Measurements from ENCODE around the gene SLC44A4. TPM values are rescaled to one million over a fixed set of nuclear protein-coding genes. Genes with fewer than 3 reads are reported as not detected.

SLC44A4 gene
- polyA plus RNA-seq, 1 of the 3 experiments (the other 2 are of a cell fraction), result 0.26 TPM

DNA sequence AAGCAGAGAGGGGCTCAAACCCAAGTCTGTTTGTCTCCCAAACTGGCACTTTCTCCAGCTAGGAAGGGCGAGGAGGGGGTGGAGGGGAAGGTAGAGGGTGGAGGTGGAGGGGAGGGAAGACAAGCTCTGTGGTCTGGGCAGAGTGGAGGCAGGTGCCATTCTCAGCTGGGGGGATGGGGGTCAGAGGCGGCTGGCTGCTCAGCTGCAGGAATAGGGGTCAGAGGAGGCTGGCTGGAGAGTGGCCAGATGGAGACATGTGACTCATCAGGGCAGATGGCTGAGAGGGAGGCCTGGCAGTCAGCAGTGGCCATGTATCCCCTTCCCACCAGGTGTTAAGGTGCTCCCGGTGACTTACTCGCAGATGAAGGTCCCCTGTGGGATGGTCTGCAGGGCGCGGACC, 3.5 kb upstream of the SLC44A4 start:
- Histone ChIP-seq H3K27me3 (ENCODE audit: insufficient read depth) (no peaks in the 10 kb centered on the region), H3F3A (replicated peaks; ENCODE audit: insufficient read depth) (peaks cover 5% of the 10 kb centered on the region), H3K27ac (ENCODE audit: low read depth in 2 of 2, low read length in 1 of 2) (no peak overlapping the region), H3K9me3 (no peaks in the 10 kb centered on the region), H3K9ac (no peak overlapping the region), H4K20me1 (ENCODE audit: insufficient read depth) (no peaks in the 10 kb centered on the region), H3K36me3 (replicated peaks in 1 of 2; ENCODE audit: control insufficient read depth in 1 of 2, insufficient read depth in 2 of 2, low read length in 1 of 2) (peaks cover 14 to 61% of the 10 kb centered on the region in 2 experiments), H2AFZ (ENCODE audit: low read depth) (no peak overlapping the region), H3K4me2 (no peak overlapping the region), H3K4me3 (ENCODE audit: low read depth in 2 of 2, low read length in 1 of 2) (no peak overlapping the region), H3K9me2 (no peaks in the 10 kb centered on the region), H3K79me2 (ENCODE audit: insufficient read depth) (no peaks in the 10 kb centered on the region), H3K4me1 (ENCODE audit: control insufficient read depth in 1 of 2, insufficient read depth in 2 of 2, low read depth in 1 of 2, low read length in 1 of 2) (no peaks in the 10 kb centered on the region)
- TF ChIP-seq YY1 (IDR thresholded peaks at IDR 0.05; ENCODE audit: low read depth), result no peak
- no peak for TF ChIP-seq TEAD4 (IDR thresholded peaks at IDR 0.05; ENCODE audit: borderline replicate concordance, insufficient read depth)
- TF ChIP-seq NFIC (IDR thresholded peaks at IDR 0.05; ENCODE audit: borderline replicate concordance), result peak; percentile 21; the same call in 1 of the 2 replicates
- TF ChIP-seq POLR2AphosphoS5 (IDR thresholded peaks at IDR 0.05; ENCODE audit: low read depth, low read length), result no peak
- TF ChIP-seq RCOR1 (IDR thresholded peaks at IDR 0.05; ENCODE audit: low read length), result no peak
- peak; percentile 55; the same call in 1 of the 2 replicates for TF ChIP-seq USF1 (IDR thresholded peaks at IDR 0.05; ENCODE audit: borderline replicate concordance, low read depth)
- TF ChIP-seq JUND (IDR thresholded peaks at IDR 0.05), result no peak
- TF ChIP-seq MXI1 (IDR thresholded peaks at IDR 0.05; ENCODE audit: low read depth, low read length), result no peak
- TF ChIP-seq, protein P1, sequence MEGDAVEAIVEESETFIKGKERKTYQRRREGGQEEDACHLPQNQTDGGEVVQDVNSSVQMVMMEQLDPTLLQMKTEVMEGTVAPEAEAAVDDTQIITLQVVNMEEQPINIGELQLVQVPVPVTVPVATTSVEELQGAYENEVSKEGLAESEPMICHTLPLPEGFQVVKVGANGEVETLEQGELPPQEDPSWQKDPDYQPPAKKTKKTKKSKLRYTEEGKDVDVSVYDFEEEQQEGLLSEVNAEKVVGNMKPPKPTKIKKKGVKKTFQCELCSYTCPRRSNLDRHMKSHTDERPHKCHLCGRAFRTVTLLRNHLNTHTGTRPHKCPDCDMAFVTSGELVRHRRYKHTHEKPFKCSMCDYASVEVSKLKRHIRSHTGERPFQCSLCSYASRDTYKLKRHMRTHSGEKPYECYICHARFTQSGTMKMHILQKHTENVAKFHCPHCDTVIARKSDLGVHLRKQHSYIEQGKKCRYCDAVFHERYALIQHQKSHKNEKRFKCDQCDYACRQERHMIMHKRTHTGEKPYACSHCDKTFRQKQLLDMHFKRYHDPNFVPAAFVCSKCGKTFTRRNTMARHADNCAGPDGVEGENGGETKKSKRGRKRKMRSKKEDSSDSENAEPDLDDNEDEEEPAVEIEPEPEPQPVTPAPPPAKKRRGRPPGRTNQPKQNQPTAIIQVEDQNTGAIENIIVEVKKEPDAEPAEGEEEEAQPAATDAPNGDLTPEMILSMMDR (IDR thresholded peaks at IDR 0.05), result no peak
- no peak for TF ChIP-seq FOXM1 (IDR thresholded peaks at IDR 0.05; ENCODE audit: low read depth)
- no peak for TF ChIP-seq USF2 (IDR thresholded peaks at IDR 0.05; ENCODE audit: borderline replicate concordance, low read depth, low read length)
- peak; percentile 55 for TF ChIP-seq TCF12 (IDR thresholded peaks at IDR 0.05)
- TF ChIP-seq GATA2 (CRISPR knock-in tag; IDR thresholded peaks at IDR 0.05), result no peak
- TF ChIP-seq EP300 (IDR thresholded peaks at IDR 0.05; ENCODE audit: borderline replicate concordance in 1 of 2, low read depth in 1 of 2, low read length in 1 of 2), result no peak
- no peak for TF ChIP-seq RXRA (IDR thresholded peaks at IDR 0.05; ENCODE audit: borderline replicate concordance, low read depth)
- no peak for TF ChIP-seq NRF1 (IDR thresholded peaks at IDR 0.05; ENCODE audit: low read depth, low read length)
- TF ChIP-seq RFX5 (IDR thresholded peaks at IDR 0.05; ENCODE audit: low read length), result no peak
- TF ChIP-seq FOSL2 (IDR thresholded peaks at IDR 0.05; ENCODE audit: borderline replicate concordance, low read depth), result peak; percentile 56
- no peak for DNase-seq
- ChIA-PET CTCF (no interaction called here), POLR2A (no interaction called here)
- 63% methylated on average over 3 of the region's 6 CpGs for WGBS (ENCODE audit: low lambda C conversion rate)
